K562 (cell line): ENCODE results near the gene COL6A1.
"Not testable (repeated sequence)": the region's sequence is repeated elsewhere in the genome, so short reads cannot be mapped to it uniquely, and the experiment has no call there.

Source experiments
- EGR1 ChIP-seq: fragments of 450-650 bp; conservative IDR thresholded peaks from 2 replicates; pipeline ENCODE4 v1.6.1; 2017; ENCODE audit warnings: mild to moderate bottlenecking
- FOXA1 ChIP-seq: fragments of 450-650 bp; IDR thresholded peaks from 2 replicates; pipeline ENCODE4 v1.6.1; 2016; ENCODE audit warnings: mild to moderate bottlenecking, borderline replicate concordance
- GTF2F1 ChIP-seq: IDR thresholded peaks from 2 replicates; pipeline ENCODE4 v1.6.1; 2011; ENCODE audit warnings: low read depth, low read length, improper control_type of control experiment
- HNRNPLL ChIP-seq: fragments of 200-400 bp; formaldehyde crosslinking; IDR thresholded peaks from 2 replicates; pipeline ENCODE4 v1.6.1; 2017; ENCODE audit warnings: low read length, low read depth, mild to moderate bottlenecking; ENCODE audit not compliant: poor library complexity, severe bottlenecking
- ZNF12 ChIP-seq: sonication (generic); formaldehyde crosslinking; IDR thresholded peaks from 2 replicates; pipeline ENCODE4 v1.4.0; 2020; ENCODE audit warnings: mild to moderate bottlenecking, missing genetic modification reagents
- TF ChIP-seq, protein P1 (sequence below): sonication (generic); formaldehyde crosslinking; IDR thresholded peaks from 2 replicates; pipeline ENCODE4 v1.8.0; 2022; ENCODE audit warnings: missing genetic modification reagents, mild to moderate bottlenecking, borderline replicate concordance
- TF ChIP-seq, protein P2 (sequence below): sonication (generic); formaldehyde crosslinking; IDR thresholded peaks from 2 replicates; pipeline ENCODE4 v1.8.1; 2023; ENCODE audit warnings: mild to moderate bottlenecking, missing genetic modification reagents

DNA sequence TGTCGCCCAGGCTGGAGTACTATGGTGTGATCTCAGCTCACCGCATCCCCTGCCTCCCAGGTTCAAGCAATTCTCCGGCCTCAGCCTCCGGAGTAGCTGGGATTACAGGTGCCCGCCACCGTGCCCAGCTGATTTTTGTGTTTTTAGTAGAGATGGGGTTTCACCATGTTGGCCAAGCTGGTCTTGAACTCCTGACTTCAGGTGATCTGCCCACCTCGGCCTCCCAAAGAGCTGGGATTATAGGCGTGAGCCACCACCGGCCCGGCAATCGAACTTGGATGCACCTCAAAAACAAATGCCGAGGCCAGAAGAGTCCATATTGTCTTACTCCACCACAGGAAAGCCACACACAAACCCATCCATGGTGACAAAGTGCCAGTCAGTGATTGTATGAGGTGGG, 65.3 kb downstream of the COL6A1 start:
- TF ChIP-seq, protein P1, sequence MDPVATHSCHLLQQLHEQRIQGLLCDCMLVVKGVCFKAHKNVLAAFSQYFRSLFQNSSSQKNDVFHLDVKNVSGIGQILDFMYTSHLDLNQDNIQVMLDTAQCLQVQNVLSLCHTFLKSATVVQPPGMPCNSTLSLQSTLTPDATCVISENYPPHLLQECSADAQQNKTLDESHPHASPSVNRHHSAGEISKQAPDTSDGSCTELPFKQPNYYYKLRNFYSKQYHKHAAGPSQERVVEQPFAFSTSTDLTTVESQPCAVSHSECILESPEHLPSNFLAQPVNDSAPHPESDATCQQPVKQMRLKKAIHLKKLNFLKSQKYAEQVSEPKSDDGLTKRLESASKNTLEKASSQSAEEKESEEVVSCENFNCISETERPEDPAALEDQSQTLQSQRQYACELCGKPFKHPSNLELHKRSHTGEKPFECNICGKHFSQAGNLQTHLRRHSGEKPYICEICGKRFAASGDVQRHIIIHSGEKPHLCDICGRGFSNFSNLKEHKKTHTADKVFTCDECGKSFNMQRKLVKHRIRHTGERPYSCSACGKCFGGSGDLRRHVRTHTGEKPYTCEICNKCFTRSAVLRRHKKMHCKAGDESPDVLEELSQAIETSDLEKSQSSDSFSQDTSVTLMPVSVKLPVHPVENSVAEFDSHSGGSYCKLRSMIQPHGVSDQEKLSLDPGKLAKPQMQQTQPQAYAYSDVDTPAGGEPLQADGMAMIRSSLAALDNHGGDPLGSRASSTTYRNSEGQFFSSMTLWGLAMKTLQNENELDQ: not testable (repeated sequence)
- TF ChIP-seq, protein P2, sequence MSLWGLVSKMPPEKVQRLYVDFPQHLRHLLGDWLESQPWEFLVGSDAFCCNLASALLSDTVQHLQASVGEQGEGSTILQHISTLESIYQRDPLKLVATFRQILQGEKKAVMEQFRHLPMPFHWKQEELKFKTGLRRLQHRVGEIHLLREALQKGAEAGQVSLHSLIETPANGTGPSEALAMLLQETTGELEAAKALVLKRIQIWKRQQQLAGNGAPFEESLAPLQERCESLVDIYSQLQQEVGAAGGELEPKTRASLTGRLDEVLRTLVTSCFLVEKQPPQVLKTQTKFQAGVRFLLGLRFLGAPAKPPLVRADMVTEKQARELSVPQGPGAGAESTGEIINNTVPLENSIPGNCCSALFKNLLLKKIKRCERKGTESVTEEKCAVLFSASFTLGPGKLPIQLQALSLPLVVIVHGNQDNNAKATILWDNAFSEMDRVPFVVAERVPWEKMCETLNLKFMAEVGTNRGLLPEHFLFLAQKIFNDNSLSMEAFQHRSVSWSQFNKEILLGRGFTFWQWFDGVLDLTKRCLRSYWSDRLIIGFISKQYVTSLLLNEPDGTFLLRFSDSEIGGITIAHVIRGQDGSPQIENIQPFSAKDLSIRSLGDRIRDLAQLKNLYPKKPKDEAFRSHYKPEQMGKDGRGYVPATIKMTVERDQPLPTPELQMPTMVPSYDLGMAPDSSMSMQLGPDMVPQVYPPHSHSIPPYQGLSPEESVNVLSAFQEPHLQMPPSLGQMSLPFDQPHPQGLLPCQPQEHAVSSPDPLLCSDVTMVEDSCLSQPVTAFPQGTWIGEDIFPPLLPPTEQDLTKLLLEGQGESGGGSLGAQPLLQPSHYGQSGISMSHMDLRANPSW (CRISPR knock-in tag): not testable (repeated sequence)
- not testable (repeated sequence) for TF ChIP-seq EGR1; HNRNPLL; FOXA1; GTF2F1; ZNF12 (CRISPR knock-in tag)
